Subcutaneous adipose tissue (tissue), 4 donors: ENCODE data around the gene SEPSECS. TPM values are rescaled to one million over a fixed set of nuclear protein-coding genes. Genes with fewer than 3 reads are reported as not detected.

Experiments used
- CTCF ChIP-seq: fragments of 450-650 bp; IDR thresholded peaks from one replicate; pipeline ENCODE4 v1.5.1; 2016; ENCODE audit warnings: low read depth, mild to moderate bottlenecking, control low read depth, antibody characterized with exemption, moderate library complexity
- total RNA-seq, 4 donors: library from RNA; depleted of rRNA; stranded (reverse); fragments of >200 nt; gene quantifications; one replicate each; pipeline ENCODE4 v1.1.0, GENCODE V29; 2016

SEPSECS gene
- total RNA-seq, 4 donors from 2014 or later, result 10.9 to 14.7 (median 11.7) TPM

GRCh38 chr4:25155947-25156346 is 4.3 kb downstream of the SEPSECS start:
- TF ChIP-seq CTCF, result no peak

- TF ChIP-seq CTCF, result no peak
Measured at GRCh38 chr4:25154594-25155265, 5.5 kb downstream of the SEPSECS start.

GRCh38 chr4:25146076-25146475 is 14.2 kb downstream of the SEPSECS start:
- no peak for TF ChIP-seq CTCF

- no peak for TF ChIP-seq CTCF
Measured at GRCh38 chr4:25144870-25145481, 15.3 kb downstream of the SEPSECS start.

- TF ChIP-seq CTCF, result no peak
Measured at GRCh38 chr4:25142468-25142867, 17.8 kb downstream of the SEPSECS start.

- no peak for TF ChIP-seq CTCF
Measured at GRCh38 chr4:25141592-25141991, 18.7 kb downstream of the SEPSECS start.

GRCh38 chr4:25133132-25133531 is 27.1 kb downstream of the SEPSECS start:
- no peak for TF ChIP-seq CTCF
